Neural crest cell (in vitro differentiated cells): ENCODE data around the gene SAMD10. TPM values are rescaled to one million over a fixed set of nuclear protein-coding genes. Genes with fewer than 3 reads are reported as not detected.

Experiments used
- DNase-seq: peaks from one replicate; pipeline ENCODE4 v3.0.0; 2021; ENCODE audit warnings: low read depth, mixed read lengths, low spot score
- H3K27ac Mint-ChIP-seq: one replicate; pipeline ENCODE4 v1.8.0; 2021; ENCODE audit warnings: mild to moderate bottlenecking, mixed read lengths; ENCODE audit not compliant: unreplicated experiment
- H3K27me3 Mint-ChIP-seq: 2 replicates; pipeline ENCODE4 v1.8.0; 2021; ENCODE audit warnings: low read depth, mild to moderate bottlenecking, mixed read lengths
- H3K36me3 Mint-ChIP-seq: 2 replicates; pipeline ENCODE4 v1.8.0; 2021; ENCODE audit warnings: low read depth, mild to moderate bottlenecking, mixed read lengths
- H3K4me1 Mint-ChIP-seq: 2 replicates; pipeline ENCODE4 v1.8.0; 2021; ENCODE audit warnings: mixed read lengths
- H3K4me3 Mint-ChIP-seq: one replicate; pipeline ENCODE4 v1.8.0; 2021; ENCODE audit warnings: mild to moderate bottlenecking, mixed read lengths
- H3K9me3 Mint-ChIP-seq: 2 replicates; pipeline ENCODE4 v1.8.0; 2021; ENCODE audit warnings: mixed read lengths
- total RNA-seq: library from RNA; stranded (reverse); gene quantifications from 2 replicates; pipeline ENCODE4 v1.2.1, GENCODE V29; 2021
- TF ChIP-seq, protein P1 (sequence below): fragments of 200-600 bp; sonication (generic); conservative IDR thresholded peaks from 2 replicates; pipeline ENCODE4 v1.5.0; 2021; ENCODE audit warnings: antibody characterized with exemption, mild to moderate bottlenecking

The SAMD10 gene
- total RNA-seq, 1 donor from 2014 or later, result 8.0 TPM

DNA sequence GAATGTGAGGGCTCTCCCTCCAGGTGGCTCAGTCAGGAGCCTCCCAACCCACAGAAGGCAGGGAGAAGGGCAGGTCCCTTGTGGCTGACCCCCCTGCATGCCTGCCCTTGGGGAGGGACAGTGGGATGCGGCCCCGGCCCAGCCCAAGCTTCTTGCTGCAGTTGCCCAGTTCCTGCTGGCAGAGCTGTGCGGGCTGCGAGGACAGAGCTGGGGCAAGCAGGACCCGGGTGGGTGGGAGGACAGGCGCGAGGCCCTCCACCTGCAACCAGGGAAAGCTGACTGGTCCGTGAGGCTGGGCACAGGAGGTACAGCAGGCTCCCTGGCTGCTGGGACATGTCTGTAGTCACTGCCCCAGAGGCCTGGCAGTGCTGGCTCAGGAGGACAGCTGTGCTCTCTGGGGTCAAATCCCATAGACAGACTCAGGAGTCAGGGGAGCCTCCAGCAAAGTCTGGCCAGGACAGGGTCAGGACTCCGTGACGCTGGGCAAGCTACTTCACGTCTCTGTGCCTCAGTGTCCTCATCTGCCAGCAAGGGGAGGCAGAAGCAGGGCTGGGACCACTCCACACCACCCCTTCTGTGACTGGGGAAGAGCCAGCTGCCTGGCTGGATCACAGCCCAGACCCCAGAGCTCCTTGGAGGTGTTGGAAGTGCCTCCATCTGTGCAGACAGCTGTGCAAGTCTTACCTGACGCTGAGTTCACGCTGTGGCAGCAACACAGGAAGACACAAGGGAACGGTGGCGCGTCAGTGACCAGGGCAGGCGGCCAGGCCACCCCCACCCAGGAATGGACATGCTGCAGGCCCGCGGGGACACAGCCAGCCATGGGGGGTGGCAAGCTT is 36.3 kb downstream of the SAMD10 start:
- no peaks in the 10 kb centered on the region for H3K9me3 Mint-ChIP-seq
- TF ChIP-seq, protein P1, sequence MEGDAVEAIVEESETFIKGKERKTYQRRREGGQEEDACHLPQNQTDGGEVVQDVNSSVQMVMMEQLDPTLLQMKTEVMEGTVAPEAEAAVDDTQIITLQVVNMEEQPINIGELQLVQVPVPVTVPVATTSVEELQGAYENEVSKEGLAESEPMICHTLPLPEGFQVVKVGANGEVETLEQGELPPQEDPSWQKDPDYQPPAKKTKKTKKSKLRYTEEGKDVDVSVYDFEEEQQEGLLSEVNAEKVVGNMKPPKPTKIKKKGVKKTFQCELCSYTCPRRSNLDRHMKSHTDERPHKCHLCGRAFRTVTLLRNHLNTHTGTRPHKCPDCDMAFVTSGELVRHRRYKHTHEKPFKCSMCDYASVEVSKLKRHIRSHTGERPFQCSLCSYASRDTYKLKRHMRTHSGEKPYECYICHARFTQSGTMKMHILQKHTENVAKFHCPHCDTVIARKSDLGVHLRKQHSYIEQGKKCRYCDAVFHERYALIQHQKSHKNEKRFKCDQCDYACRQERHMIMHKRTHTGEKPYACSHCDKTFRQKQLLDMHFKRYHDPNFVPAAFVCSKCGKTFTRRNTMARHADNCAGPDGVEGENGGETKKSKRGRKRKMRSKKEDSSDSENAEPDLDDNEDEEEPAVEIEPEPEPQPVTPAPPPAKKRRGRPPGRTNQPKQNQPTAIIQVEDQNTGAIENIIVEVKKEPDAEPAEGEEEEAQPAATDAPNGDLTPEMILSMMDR, result no peak
- H3K4me3 Mint-ChIP-seq, result no peak overlapping the region
- peaks cover 4% of the 10 kb centered on the region for H3K27me3 Mint-ChIP-seq
- DNase-seq, result no peak
- H3K27ac Mint-ChIP-seq, result peak overlapping the region; percentile 6
- peaks cover 13% of the 10 kb centered on the region for H3K4me1 Mint-ChIP-seq
- H3K36me3 Mint-ChIP-seq, result peaks cover 2% of the 10 kb centered on the region

DNA sequence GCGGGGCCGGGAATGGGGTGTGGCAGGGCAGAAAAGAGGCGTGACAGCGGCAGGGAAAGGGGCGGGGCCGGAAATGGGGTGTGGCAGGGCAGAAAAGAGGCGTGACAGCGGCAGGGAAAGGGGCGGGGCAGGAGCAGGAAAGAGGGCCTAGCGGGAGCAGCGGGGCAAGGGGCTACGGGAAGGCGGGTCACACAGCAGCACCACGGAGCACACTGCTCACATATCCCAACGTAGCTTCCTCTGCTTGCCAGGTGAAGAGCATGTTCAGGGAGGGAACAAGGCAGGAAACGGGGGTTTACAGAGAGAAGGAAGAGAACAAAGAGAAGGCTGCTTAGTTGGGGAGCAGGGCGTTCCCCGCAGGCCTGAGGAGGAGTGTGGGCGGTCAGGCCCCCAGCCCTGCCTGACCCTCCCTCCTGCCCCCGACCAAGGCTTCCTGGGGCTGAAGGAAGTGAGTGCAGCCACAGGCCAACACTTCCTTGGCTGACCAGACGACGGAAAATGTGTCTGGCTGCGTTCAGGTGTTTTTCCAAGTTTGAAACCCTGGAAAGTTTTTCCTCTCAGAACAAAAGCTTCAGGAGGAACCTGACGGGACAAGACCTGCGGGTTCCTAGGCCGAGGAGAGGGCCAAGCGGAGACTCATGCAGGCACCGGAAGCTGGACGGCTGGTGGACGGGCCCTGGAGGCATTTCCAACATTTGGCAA is 37.0 kb downstream of the SAMD10 start:
- no peak for DNase-seq
- TF ChIP-seq, protein P1, result no peak
- H3K36me3 Mint-ChIP-seq, result peaks cover 8% of the 10 kb centered on the region
- H3K27me3 Mint-ChIP-seq, result peaks cover 4% of the 10 kb centered on the region
- peak overlapping the region; percentile 88 for H3K27ac Mint-ChIP-seq
- no peaks in the 10 kb centered on the region for H3K9me3 Mint-ChIP-seq
- peaks cover 8% of the 10 kb centered on the region for H3K4me1 Mint-ChIP-seq
- peak overlapping the region; percentile 44 for H3K4me3 Mint-ChIP-seq

GRCh38 chr20:63941282-63942081 is 38.0 kb downstream of the SAMD10 start:
- peaks cover 8% of the 10 kb centered on the region for H3K36me3 Mint-ChIP-seq
- TF ChIP-seq, protein P1, result no peak
- H3K9me3 Mint-ChIP-seq, result no peaks in the 10 kb centered on the region
- H3K4me3 Mint-ChIP-seq, result no peak overlapping the region
- H3K27me3 Mint-ChIP-seq, result no peaks in the 10 kb centered on the region
- H3K27ac Mint-ChIP-seq, result no peak overlapping the region
- no peak for DNase-seq
- H3K4me1 Mint-ChIP-seq, result peaks cover 4% of the 10 kb centered on the region

- peaks cover 11% of the 10 kb centered on the region for H3K36me3 Mint-ChIP-seq
- H3K27ac Mint-ChIP-seq, result no peak overlapping the region
- no peaks in the 10 kb centered on the region for H3K9me3 Mint-ChIP-seq
- H3K4me1 Mint-ChIP-seq, result peaks cover 4% of the 10 kb centered on the region
- TF ChIP-seq, protein P1, result no peak
- no peak for DNase-seq
- no peaks in the 10 kb centered on the region for H3K27me3 Mint-ChIP-seq
- H3K4me3 Mint-ChIP-seq, result no peak overlapping the region
These were observed 38.8 kb downstream of the SAMD10 start for GRCh38 chr20:63940472-63941266.

GRCh38 chr20:63940071-63940471 is 39.4 kb downstream of the SAMD10 start:
- Mint-ChIP-seq H3K9me3 (no peaks in the 10 kb centered on the region), H3K4me3 (no peak overlapping the region)
- DNase-seq, result no peak

More at GRCh38 chr20:63940071-63940471, 39.4 kb downstream of the SAMD10 start:
- Mint-ChIP-seq H3K27me3 (no peaks in the 10 kb centered on the region), H3K36me3 (peaks cover 13% of the 10 kb centered on the region), H3K4me1 (peaks cover 4% of the 10 kb centered on the region), H3K27ac (no peak overlapping the region)
- TF ChIP-seq, protein P1, result no peak
